Pancreas (tissue), 10 donors: ENCODE results near the gene PRTG. TPM values are rescaled to one million over a fixed set of nuclear protein-coding genes. Genes with fewer than 3 reads are reported as not detected.

ENCODE experiments used
- ATAC-seq, 4 donors: fragments of 200-7000 bp; cut with Tn5 transposase; one replicate each; pipeline versions ENCODE4 v1.8.0 to v1.9.1; 2020; ENCODE audit warnings: mild to moderate bottlenecking in 4 of 4, moderate library complexity in 4 of 4
- DNase-seq, 6 donors: peaks; one replicate each; pipeline ENCODE4 v3.0.0-alpha.2; 2020
- FAIRE-seq: peaks from 2 replicates; lab custom pipeline; 2012; peaks lifted over from hg19 to GRCh38; lab: Jason Lieb, UNC
- H3K27ac ChIP-seq, 4 donors: fragments of 200-600 bp; sonication (generic); 1 replicate in 3 of 4; 2 replicates in 1 of 4; pipeline versions ENCODE4 v1.5.0 to v1.8.0; 2020
- H3K27me3 ChIP-seq, 4 donors: fragments of 200-600 bp; one replicate each; pipeline ENCODE4 v1.8.0; 2021
- H3K36me3 ChIP-seq, 3 donors: fragments of 200-600 bp; sonication (generic) in 1 of 3; one replicate each; pipeline versions ENCODE4 v1.5.0 to v1.8.0; 2020 to 2021
- H3K4me1 ChIP-seq, 3 donors: fragments of 200-600 bp; one replicate each; pipeline ENCODE4 v1.8.0; 2021
- H3K4me3 ChIP-seq, 4 donors: fragments of 200-600 bp; sonication (generic) in 2 of 4; one replicate each; pipeline versions ENCODE4 v1.5.0 to v1.8.0; 2020 to 2021
- H3K9me3 ChIP-seq, 4 donors: fragments of 200-600 bp; one replicate each; pipeline ENCODE4 v1.8.0; 2021
- WGBS, 2 donors: extraction: QIAGEN DNeasy Blood & Tissue Kit; methylation state at CpG; one replicate each; pipeline ENCODE4 v1.1.7; 2013; 5-methylcytosine and 5-hydroxymethylcytosine counted together
- intact Hi-C, 3 donors: fragments of 100-400 bp; cut with DNase I; formaldehyde crosslinking; loops; one replicate each; pipeline versions ENCODE4 v1.11.1 to v1.14.2; 2022
- polyA plus RNA-seq, 2 donors: library from polyadenylated mRNA; stranded (reverse); fragments of 200-250 nt; gene quantifications; one replicate each; pipeline ENCODE4 v1.2.3, GENCODE V29; 2013
- total RNA-seq, 6 donors: library from RNA; stranded (reverse); fragmentation: NEBNext Ultra II Directional in 4 of 6; extraction: Animal tissue kit (Norgen Biotek cat#: 25700) in 4 of 6; gene quantifications; one replicate each; pipeline versions ENCODE4 v1.2.1 to v1.2.4, GENCODE V29; 2021 to 2023
- TF ChIP-seq, protein P1 (sequence below), 4 donors: fragments of 200-600 bp; sonication (generic) in 3 of 4; IDR thresholded peaks; one replicate each; pipeline versions ENCODE4 v1.5.0 to v1.8.0; 2021; ENCODE audit warnings: antibody characterized with exemption in 4 of 4
- donor health status: healthy with polysubstance abuse.
- donor health status: DM: no; HTN: no; CAD: no; lungs with moderate emphysema.
- donor health status: DM: no; HTN: no; CAD: no.
- donor health status: control.
- donor health status: control.
- donor health status: Bipolar disorder and iron deficiency.
- donor health status: DM: yes; HTN: yes; CAD: no.
- donor health status: DM: no; HTN: no; CAD: no.
- donor health status: DM: no; HTN: no; CAD: no.
- donor health status: DM: yes; HTN: yes; CAD: no.

The PRTG gene
- total and polyA plus RNA-seq, 8 donors: 0.05 to 0.35 (median 0.22) TPM

DNA sequence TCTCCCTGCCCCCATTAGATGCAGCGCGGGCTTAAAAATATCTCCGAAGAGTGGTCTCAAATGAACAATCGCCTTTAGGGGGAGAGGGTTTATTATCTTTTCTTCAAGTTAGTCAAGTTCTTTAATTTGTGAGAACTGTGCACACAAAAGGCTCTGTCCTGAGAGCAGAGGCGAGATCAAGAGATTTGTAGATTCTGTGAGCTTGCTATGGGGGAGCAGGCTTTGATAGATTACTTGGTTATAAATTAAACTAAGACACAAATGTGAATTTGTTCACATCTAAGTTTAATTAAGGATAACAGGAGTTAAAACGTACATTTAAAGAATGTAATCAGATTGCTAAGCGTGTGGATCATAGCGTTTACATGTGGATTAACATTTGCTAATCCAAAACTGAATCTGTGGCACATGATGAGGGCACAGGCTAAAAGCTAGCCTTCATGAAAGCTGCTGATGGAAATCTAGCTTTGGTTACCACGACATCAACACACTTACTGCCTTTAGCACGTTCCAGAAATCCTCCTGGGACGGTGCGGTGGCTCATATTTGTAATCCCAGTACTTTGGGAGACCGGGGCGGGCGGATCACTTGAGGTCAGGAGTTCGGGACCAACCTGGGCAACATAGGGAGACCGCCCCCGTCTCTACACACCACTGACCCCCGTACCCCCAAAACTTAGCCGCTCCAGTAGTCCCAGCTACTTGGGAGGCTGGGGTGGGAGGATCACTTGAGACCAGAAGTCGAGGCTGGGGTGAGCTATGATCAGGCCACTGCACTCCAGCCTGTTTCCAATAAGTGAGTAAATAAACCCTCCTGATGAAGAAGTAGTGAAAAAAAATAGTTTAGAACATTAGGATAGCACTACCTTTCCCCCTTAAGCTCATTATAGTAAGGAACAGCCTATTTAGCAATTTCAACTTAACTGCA lies 1.0 kb upstream of the PRTG start:
- Histone ChIP-seq H3K27ac (no peak overlapping the region), H3K4me1 (no peaks in the 10 kb centered on the region), H3K4me3 (peak overlapping the region in 1 of 4 donors; percentile 75), H3K36me3 (no peaks in the 10 kb centered on the region), H3K9me3 (no peaks in the 10 kb centered on the region), H3K27me3 (peaks cover 0 to 26% (median 3%) of the 10 kb centered on the region in 4 donors)
- TF ChIP-seq, protein P1, sequence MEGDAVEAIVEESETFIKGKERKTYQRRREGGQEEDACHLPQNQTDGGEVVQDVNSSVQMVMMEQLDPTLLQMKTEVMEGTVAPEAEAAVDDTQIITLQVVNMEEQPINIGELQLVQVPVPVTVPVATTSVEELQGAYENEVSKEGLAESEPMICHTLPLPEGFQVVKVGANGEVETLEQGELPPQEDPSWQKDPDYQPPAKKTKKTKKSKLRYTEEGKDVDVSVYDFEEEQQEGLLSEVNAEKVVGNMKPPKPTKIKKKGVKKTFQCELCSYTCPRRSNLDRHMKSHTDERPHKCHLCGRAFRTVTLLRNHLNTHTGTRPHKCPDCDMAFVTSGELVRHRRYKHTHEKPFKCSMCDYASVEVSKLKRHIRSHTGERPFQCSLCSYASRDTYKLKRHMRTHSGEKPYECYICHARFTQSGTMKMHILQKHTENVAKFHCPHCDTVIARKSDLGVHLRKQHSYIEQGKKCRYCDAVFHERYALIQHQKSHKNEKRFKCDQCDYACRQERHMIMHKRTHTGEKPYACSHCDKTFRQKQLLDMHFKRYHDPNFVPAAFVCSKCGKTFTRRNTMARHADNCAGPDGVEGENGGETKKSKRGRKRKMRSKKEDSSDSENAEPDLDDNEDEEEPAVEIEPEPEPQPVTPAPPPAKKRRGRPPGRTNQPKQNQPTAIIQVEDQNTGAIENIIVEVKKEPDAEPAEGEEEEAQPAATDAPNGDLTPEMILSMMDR (IDR thresholded peaks at IDR 0.05): no peak
- FAIRE-seq (no peak), ATAC-seq (no peak), DNase-seq (no peak)
- intact Hi-C loops: no loop called here
- WGBS, 2 donors: 35 to 39% methylated on average over 21 of the region's 21 CpGs

DNA sequence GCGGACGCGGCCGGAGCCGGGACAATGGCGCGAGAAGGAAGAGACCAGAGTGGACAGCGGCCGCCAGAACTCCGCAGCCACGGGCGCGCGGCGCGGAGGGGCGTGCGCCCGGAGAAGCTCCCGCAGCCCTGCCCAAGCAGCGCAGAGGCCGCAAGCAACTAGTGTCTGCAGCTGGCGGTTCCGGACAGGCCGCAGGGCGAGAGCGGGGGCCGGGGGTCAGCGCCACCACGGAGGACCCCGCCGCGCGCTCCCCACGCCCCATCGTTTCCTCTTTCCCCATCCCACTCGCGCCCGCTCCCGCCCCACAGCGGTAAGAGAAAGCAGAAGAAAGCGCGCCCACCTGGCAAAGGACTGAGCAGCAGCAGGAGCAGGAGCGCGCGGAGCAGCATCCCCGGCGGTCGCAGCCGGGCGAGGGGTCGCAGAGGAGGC lies 440 bp downstream of the PRTG start:
- TF ChIP-seq, protein P1 (IDR thresholded peaks at IDR 0.05): no peak
- intact Hi-C loops: no loop called here
- FAIRE-seq (no peak), ATAC-seq (peak; percentile 40 to 64 (median 55)), DNase-seq (peak; percentile 3 to 69 (median 22))
- peaks cover 0 to 29% (median 3%) of the 10 kb centered on the region in 4 donors for H3K27me3 ChIP-seq
- H3K4me1 ChIP-seq: no peaks in the 10 kb centered on the region
- H3K36me3 ChIP-seq: no peaks in the 10 kb centered on the region
- WGBS, 2 donors: 0 to 1% methylated on average over 40 to 52 of the region's 52 CpGs
- no peaks in the 10 kb centered on the region for H3K9me3 ChIP-seq
- H3K27ac ChIP-seq: no peak overlapping the region
- H3K4me3 ChIP-seq: peak overlapping the region; percentile 36 to 75 (median 54)

DNA sequence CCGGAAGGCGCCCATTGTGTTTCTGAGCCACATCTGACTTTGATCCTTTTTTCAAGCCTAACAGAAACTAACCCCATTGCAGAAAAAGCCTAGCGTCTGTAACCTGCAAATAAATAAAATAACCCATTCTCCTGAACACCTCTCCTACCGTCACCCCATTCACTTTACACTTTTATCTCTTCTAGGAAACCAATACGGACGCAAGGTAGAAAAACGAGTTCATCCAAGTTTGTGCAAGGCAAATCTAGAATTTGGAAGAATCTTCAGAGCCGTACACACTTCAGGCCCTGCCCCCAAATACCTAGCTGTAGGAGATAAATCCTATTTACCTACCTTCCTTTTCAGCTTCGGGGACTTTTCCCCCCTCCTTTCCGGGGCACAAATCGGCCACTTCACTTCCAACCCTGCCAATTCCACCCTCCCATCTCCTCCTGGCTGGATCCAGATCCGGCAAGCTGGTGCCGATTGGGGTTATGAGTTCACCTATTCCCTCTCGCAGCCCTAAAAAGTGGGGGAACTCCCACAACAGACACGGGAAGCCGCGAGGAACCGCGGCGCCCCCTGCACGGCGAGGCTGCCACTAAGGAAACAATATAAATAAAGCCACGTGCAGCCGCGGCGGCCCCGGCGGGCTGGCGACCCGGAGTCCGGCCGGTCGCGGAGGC lies 987 bp downstream of the PRTG start:
- H3K27ac ChIP-seq: no peak overlapping the region
- DNase-seq: peak in 1 of 6 donors; percentile 18
- H3K36me3 ChIP-seq: no peaks in the 10 kb centered on the region
- 2% methylated on average over 31 to 34 of the region's 34 CpGs for WGBS, 2 donors
- peaks cover 0 to 29% (median 3%) of the 10 kb centered on the region in 4 donors for H3K27me3 ChIP-seq
- no peaks in the 10 kb centered on the region for H3K9me3 ChIP-seq
- no peaks in the 10 kb centered on the region for H3K4me1 ChIP-seq
- TF ChIP-seq, protein P1 (IDR thresholded peaks at IDR 0.05): no peak
- peak overlapping the region; percentile 36 to 75 (median 54) for H3K4me3 ChIP-seq
- intact Hi-C loops: no loop called here
- ATAC-seq: peak in 2 of 4 donors; percentile 36 to 43
- no peak for FAIRE-seq

DNA sequence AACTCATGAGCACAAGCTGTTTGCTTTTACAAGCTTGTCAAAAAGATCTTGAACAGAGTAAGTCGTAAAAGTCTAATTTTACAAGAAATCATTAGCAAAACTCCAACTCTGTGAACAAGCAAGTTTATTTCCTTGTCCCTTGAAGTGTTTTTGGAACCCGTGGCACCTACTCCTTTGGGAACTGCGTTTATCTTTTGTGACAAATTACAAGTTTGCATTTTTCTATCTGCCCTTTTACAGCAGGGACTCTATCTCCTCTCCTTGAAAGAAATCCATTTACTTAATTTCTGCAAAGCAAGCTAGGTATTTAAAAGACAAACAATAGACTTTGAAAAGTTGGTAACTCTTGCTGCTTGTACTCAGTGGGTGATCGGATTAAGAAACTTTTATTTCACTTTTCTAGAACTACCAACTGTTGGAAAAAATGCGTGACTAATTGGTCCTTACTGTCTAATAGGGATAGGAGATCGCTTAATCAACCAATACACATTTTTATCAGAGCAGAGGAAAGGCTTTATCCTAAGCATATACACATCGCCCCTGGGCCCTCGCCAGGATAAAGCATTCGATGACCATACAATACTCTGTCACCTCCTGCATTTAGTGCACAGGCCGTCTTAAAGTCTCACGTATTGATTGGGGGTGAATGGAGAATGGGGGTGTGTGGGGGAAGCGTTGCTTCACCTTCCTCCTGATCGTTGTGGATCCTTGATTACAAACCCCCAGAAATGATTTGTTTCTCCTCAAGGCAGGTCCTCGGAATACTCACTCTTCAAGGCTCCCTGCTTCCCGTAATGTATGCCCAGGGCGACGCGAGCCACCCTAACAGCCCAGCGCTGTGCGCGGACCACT lies 1.7 kb downstream of the PRTG start:
- intact Hi-C loops: no loop called here
- FAIRE-seq (no peak), ATAC-seq (peak in 1 of 4 donors; percentile 26), DNase-seq (no peak)
- Histone ChIP-seq H3K27ac (no peak overlapping the region), H3K4me3 (peak overlapping the region in 1 of 4 donors; percentile 75), H3K9me3 (no peaks in the 10 kb centered on the region), H3K4me1 (no peaks in the 10 kb centered on the region), H3K27me3 (peaks cover 0 to 29% (median 3%) of the 10 kb centered on the region in 4 donors), H3K36me3 (no peaks in the 10 kb centered on the region)
- TF ChIP-seq, protein P1 (IDR thresholded peaks at IDR 0.05): no peak
- 20% methylated on average over 21 of the region's 21 CpGs for WGBS, 2 donors
